Upper lobe of left lung (tissue), 6 donors: ENCODE data around the gene CCM2. TPM values are rescaled to one million over a fixed set of nuclear protein-coding genes. Genes with fewer than 3 reads are reported as not detected.

Experiments used
- ATAC-seq, 2 donors: fragments of 200-7000 bp; cut with Tn5 transposase; one replicate each; pipeline ENCODE4 v1.9.1; 2022; ENCODE audit warnings: mild to moderate bottlenecking in 2 of 2, moderate library complexity in 2 of 2; ENCODE audit not compliant: low FRiP score in 2 of 2
- DNase-seq, 2 donors: peaks; one replicate each; pipeline ENCODE4 v3.0.0-alpha.2; 2019 to 2020
- H3K27ac ChIP-seq, 4 donors: fragments of 200-600 bp; sonication (generic); one replicate each; pipeline ENCODE4 v1.5.1; 2016 to 2019
- H3K27me3 ChIP-seq, 4 donors: fragments of 200-600 bp; sonication (generic); one replicate each; pipeline ENCODE4 v1.5.1; 2017 to 2019
- H3K36me3 ChIP-seq, 4 donors: fragments of 200-600 bp; sonication (generic); one replicate each; pipeline ENCODE4 v1.5.1; 2016 to 2019
- H3K4me1 ChIP-seq, 4 donors: fragments of 200-600 bp; sonication (generic); one replicate each; pipeline ENCODE4 v1.5.1; 2018 to 2019
- H3K4me3 ChIP-seq, 4 donors: fragments of 200-600 bp; sonication (generic); one replicate each; pipeline ENCODE4 v1.5.1; 2017 to 2019; ENCODE audit warnings: mild to moderate bottlenecking in 2 of 4, moderate library complexity in 1 of 4
- H3K9me3 ChIP-seq, 4 donors: fragments of 200-600 bp; sonication (generic); one replicate each; pipeline ENCODE4 v1.5.1; 2018 to 2019
- EP300 ChIP-seq, 4 donors: sonication (generic); formaldehyde crosslinking; IDR thresholded peaks; one replicate each; pipeline ENCODE4 v1.5.1; 2017; ENCODE audit warnings: antibody characterized with exemption in 4 of 4, control low read depth in 2 of 4
- POLR2A ChIP-seq, 4 donors: fragments of 450-650 bp; IDR thresholded peaks; one replicate each; pipeline ENCODE4 v1.5.1; 2016 to 2017; ENCODE audit warnings: antibody characterized with exemption in 4 of 4, mild to moderate bottlenecking in 2 of 4
- POLR2AphosphoS5 ChIP-seq, 2 donors: sonication (generic); formaldehyde crosslinking; IDR thresholded peaks; one replicate each; pipeline ENCODE4 v1.5.1; 2017; ENCODE audit warnings: antibody characterized with exemption in 2 of 2
- WGBS, 2 donors: methylation state at CpG; one replicate each; pipeline ENCODE4 v1.1.5; 2017 to 2018; 5-methylcytosine and 5-hydroxymethylcytosine counted together
- total RNA-seq, 6 donors: library from RNA; depleted of rRNA in 4 of 6; stranded (reverse); fragments of >200 nt in 4 of 6; gene quantifications; one replicate each; pipeline versions ENCODE4 v1.1.0 to v1.2.1, GENCODE V29; 2016 to 2021
- TF ChIP-seq, protein P1 (sequence below), 6 experiments: fragments of 450-650 bp in 4 of 6; fragments of 200-600 bp in 2 of 6; sonication (generic) in 2 of 6; IDR thresholded peaks; one replicate each; pipeline ENCODE4 v1.5.1; 2016 to 2019; ENCODE audit warnings: antibody characterized with exemption in 6 of 6
- donor health status: DM: no; HTN: no; CAD: no; lungs with moderate emphysema.
- donor health status: DM: no; HTN: yes; CAD: no; lungs with severe emphysema.

CCM2 gene
- total RNA-seq, 6 donors from 2014 or later = 30.9 to 63.9 (median 46.8) TPM

- no peak overlapping the region for H3K4me3 ChIP-seq
- H3K27ac ChIP-seq = no peak overlapping the region
- peaks cover 3 to 10% (median 6%) of the 10 kb centered on the region in 4 donors for H3K4me1 ChIP-seq
- no peak for TF ChIP-seq POLR2A (IDR thresholded peaks at IDR 0.05)
- no peak for TF ChIP-seq POLR2AphosphoS5 (IDR thresholded peaks at IDR 0.05)
- TF ChIP-seq EP300 (IDR thresholded peaks at IDR 0.05) = no peak
- TF ChIP-seq, protein P1, sequence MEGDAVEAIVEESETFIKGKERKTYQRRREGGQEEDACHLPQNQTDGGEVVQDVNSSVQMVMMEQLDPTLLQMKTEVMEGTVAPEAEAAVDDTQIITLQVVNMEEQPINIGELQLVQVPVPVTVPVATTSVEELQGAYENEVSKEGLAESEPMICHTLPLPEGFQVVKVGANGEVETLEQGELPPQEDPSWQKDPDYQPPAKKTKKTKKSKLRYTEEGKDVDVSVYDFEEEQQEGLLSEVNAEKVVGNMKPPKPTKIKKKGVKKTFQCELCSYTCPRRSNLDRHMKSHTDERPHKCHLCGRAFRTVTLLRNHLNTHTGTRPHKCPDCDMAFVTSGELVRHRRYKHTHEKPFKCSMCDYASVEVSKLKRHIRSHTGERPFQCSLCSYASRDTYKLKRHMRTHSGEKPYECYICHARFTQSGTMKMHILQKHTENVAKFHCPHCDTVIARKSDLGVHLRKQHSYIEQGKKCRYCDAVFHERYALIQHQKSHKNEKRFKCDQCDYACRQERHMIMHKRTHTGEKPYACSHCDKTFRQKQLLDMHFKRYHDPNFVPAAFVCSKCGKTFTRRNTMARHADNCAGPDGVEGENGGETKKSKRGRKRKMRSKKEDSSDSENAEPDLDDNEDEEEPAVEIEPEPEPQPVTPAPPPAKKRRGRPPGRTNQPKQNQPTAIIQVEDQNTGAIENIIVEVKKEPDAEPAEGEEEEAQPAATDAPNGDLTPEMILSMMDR (IDR thresholded peaks at IDR 0.05) = no peak
- no peaks in the 10 kb centered on the region for H3K27me3 ChIP-seq
- no peaks in the 10 kb centered on the region for H3K36me3 ChIP-seq
- no peak for ATAC-seq
- no peaks in the 10 kb centered on the region for H3K9me3 ChIP-seq
- 69 to 70% methylated on average over 5 of the region's 5 CpGs for WGBS, 2 donors
- no peak for DNase-seq
Measured at GRCh38 chr7:44994877-44995554, 5.0 kb upstream of the CCM2 start.

- DNase-seq = no peak
- Histone ChIP-seq H3K9me3 (no peaks in the 10 kb centered on the region), H3K4me1 (peaks cover 4 to 11% (median 7%) of the 10 kb centered on the region in 4 donors), H3K27me3 (no peaks in the 10 kb centered on the region), H3K36me3 (no peaks in the 10 kb centered on the region), H3K27ac (no peak overlapping the region), H3K4me3 (no peak overlapping the region)
- 86 to 96% methylated on average over 8 of the region's 8 CpGs for WGBS, 2 donors
- ATAC-seq = no peak
- TF ChIP-seq, protein P1 (IDR thresholded peaks at IDR 0.05) = no peak
- no peak for TF ChIP-seq POLR2AphosphoS5 (IDR thresholded peaks at IDR 0.05)
- TF ChIP-seq EP300 (IDR thresholded peaks at IDR 0.05) = no peak
- no peak for TF ChIP-seq POLR2A (IDR thresholded peaks at IDR 0.05)
Measured at GRCh38 chr7:44995555-44996493, 4.2 kb upstream of the CCM2 start.

DNA sequence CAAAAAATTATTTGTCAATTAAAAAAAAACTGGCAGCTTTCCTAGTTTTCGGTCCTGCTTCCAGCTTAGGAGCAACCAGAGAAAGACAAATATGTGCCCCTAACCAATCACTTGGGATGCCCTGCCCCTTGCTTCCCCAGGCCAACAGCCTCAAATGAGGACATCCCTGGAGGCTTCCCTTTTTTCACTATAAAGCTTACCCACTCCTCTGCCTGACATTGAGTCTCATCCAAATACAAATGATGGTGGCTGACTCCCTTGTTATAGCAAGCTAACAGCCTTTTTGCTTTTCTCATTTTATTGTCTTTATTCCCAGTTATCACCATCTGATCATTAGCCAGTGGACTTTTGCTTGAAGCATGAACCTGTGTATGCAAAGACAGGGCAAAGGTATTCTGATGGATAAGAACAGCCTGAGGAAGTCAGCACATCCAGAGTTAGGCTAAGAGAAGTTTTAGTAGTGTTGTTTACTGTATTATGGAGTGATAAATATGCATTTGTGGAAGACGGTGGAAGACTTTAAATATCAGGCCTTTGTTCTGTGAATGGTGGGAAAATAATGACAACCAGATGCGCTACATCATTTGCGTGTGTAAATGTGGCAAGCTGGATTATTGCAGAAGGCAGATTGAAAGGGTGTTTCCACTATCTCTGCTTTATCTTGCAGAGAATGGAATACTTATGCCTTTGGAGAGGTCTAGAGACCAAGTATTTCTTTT is 1.7 kb upstream of the CCM2 start:
- H3K27ac ChIP-seq = peak overlapping the region; percentile 77 to 95 (median 89)

More for the DNA sequence above, 1.7 kb upstream of the CCM2 start:
- no peak for DNase-seq
- ATAC-seq = no peak
- Histone ChIP-seq H3K9me3 (no peaks in the 10 kb centered on the region), H3K4me3 (peak overlapping the region in 2 of 4 donors; percentile 79 to 90), H3K4me1 (peaks cover 17 to 33% (median 18%) of the 10 kb centered on the region in 4 donors), H3K36me3 (peaks cover 0 to 4% (median 0%) of the 10 kb centered on the region in 4 donors), H3K27me3 (no peaks in the 10 kb centered on the region)
- TF ChIP-seq POLR2A (IDR thresholded peaks at IDR 0.05) (no peak), EP300 (IDR thresholded peaks at IDR 0.05) (no peak), POLR2AphosphoS5 (IDR thresholded peaks at IDR 0.05) (no peak)
- TF ChIP-seq, protein P1 (IDR thresholded peaks at IDR 0.05) = no peak
- 82 to 89% methylated on average over 4 of the region's 4 CpGs for WGBS, 2 donors
